Activated CD4-positive, CD25-positive, alpha-beta regulatory T cell (primary cell): ENCODE data around the gene ALOXE3.

Source experiments
- DNase-seq, 4 experiments: peaks; one replicate each; lab custom pipeline; 2025; lab: John Stamatoyannopoulos, UW

ALOXE3 gene

GRCh38 chr17:8153957-8154607, 35.8 kb upstream of the ALOXE3 start:
- DNase-seq, result peak; percentile 64 to 75 (median 68)

- no peak for DNase-seq
Observed at GRCh38 chr17:8153525-8153956, 35.2 kb upstream of the ALOXE3 start.

- no peak for DNase-seq
Observed at GRCh38 chr17:8153031-8153451, 34.7 kb upstream of the ALOXE3 start.

DNA sequence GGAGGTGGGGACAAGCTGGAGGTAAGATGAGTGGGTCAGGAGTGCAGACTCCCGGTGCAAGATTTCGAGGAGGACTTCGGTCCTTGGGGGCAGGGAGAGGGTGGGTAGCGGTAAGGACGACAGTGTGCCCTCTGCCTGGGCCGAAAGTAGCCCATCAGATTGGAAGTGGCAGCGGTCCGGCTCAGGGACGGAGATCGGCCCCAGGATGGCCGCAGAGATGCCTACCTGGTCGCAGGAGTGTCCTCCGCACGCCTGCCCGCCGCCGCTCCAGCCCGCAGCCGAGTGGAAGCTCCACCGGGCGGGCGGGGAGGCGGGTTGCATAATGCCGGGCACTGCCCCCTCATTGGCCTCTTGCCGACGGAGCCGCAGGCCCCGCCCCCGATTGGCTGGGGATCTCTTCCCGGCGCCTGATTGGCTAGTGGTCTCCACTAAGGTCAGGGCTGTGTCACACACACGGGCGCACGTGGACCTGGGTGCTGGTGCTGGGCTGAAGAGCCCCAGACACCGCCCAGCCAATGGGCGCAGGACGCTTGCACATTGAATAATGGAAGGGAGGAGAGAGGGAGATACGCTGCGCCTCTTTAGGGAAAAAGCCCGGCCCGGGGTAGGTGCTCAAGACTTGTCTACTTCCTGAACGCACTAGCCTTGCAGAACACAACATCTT, 33.9 kb upstream of the ALOXE3 start, which contains the start of gene PER1:
TSS of gene PER1 (minus strand) at position 293 of the 664 bp plus-strand sequence. CDS start 1,698 bp downstream, outside the sequence.
- peak; percentile 39 to 76 (median 60) for DNase-seq

GRCh38 chr17:8151641-8152111, 33.4 kb upstream of the ALOXE3 start:
- DNase-seq, result no peak

DNA sequence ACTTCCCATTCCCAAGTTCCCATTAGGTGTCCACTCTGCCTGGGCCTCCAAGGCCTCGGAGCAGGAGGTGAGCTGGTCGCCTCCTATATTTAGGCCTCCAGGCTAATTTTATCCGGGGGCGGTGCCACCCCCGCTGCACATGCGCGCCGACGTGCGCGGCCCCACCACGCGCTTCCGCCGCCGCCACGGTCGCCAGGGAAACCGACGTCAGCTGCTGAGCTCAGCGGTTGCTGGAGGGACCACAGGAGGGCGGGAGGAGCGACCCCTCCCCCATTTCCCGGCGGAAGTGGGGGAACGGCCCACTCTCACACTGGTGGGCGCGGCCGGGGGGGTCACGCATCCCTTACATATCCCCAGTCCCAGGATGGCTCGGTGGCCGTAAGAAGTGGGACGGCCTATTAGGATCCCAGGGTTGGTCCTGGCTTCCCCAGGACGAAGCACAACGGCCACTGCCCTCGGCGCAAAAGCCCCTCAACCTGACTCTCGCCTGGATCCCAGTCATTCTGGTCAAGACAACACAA, 32.9 kb upstream of the ALOXE3 start:
- peak; percentile 71 to 83 (median 78) for DNase-seq

- DNase-seq, result no peak
Observed at GRCh38 chr17:8150194-8151119, 32.1 kb upstream of the ALOXE3 start.

GRCh38 chr17:8149419-8150193, 31.3 kb upstream of the ALOXE3 start:
- DNase-seq, result no peak

DNA sequence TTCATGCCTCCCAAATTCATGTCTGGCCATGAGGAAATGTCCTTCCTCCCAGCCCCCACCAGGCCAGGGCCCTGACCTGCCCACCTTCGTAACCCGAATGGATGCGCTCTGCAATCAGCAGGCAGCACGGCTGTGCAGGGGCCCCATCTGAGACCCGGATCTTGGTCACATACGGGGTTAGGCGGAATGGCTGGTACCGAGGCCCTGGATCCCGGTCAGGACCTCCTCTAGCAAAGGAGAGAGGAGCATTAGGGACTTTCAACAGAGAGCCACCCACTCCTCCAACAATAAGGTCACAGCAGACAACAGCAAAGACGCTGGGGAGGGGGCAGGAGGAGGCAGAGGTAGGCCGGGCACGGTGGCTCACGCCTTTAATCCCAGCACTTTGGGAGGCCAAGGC, 30.2 kb upstream of the ALOXE3 start:
- DNase-seq, result no peak

- no peak for DNase-seq
Observed at GRCh38 chr17:8147805-8148404, 29.6 kb upstream of the ALOXE3 start.

DNA sequence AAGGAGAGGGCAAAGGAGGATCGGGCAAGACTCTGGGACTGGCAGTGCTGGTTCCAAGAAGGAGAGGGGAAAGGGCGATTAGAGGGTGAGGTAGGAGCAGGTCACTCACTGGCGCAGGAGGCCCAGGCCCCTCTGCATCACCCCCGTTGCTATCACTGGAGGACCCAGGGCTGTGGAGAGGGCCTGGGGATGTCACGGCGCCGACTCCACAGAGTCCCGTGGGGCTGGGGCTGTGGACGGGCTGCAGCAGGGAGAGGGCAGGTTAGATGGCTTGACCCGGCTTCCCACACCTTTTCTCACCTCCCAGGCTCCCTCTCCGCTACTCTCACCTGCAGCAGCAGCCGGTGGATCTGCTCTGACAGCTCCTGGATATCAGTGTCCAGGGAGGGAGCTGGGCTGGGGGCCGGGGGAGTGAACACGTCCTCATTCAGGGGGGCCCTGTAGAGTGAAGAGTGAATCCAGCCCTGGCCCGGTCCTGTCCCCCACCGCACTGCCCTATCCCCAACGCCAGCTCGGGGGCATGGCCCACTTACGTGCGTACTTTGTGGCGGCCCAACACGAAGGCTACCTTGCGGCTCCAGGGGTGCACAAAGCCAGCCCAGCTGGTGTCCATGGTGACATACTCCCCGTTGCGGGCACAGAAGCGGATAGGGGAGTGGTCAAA, 29.0 kb upstream of the ALOXE3 start:
- DNase-seq, result no peak

DNA sequence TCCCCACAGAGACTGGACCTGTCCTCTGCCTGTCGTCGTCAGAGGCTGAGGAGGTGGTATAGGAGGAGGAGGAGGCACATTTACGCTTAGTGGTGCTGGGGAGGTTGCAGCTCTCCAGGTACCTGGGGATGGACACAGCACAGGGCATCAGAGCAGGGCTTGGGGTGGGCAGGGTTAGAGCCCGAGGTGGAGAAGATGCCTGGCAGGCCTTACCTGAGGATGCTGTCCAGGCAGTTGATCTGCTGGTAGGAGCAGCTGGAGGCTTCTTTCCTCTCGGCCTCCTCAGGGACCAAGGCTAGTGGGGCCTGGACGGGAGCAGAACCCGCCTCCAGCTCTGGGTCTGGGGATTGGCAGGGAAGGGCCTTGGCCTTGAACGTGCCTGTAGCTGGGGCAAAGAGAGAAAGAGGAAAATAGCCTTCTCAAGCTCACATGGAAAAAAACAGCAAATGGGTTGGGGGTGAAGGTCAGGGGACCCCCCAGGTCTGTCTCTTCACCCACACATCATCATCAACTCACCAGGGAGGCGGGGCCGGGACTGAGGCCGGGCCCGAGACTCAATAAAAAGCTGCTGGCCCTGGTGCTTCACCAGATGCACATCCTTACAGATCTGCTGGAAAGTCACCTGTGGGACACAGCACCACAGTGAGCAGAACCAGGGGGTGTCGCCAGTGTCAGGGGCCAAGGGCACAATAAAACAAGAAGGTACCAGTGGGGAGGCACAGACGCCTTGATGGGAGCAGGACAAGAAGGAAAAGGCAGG, 28.2 kb upstream of the ALOXE3 start:
- no peak for DNase-seq

- DNase-seq, result no peak
Observed at GRCh38 chr17:8145811-8146210, 27.5 kb upstream of the ALOXE3 start.

- DNase-seq, result no peak
Observed at GRCh38 chr17:8144401-8145231, 26.3 kb upstream of the ALOXE3 start.

GRCh38 chr17:8143581-8144400, 25.5 kb upstream of the ALOXE3 start:
- no peak for DNase-seq

DNA sequence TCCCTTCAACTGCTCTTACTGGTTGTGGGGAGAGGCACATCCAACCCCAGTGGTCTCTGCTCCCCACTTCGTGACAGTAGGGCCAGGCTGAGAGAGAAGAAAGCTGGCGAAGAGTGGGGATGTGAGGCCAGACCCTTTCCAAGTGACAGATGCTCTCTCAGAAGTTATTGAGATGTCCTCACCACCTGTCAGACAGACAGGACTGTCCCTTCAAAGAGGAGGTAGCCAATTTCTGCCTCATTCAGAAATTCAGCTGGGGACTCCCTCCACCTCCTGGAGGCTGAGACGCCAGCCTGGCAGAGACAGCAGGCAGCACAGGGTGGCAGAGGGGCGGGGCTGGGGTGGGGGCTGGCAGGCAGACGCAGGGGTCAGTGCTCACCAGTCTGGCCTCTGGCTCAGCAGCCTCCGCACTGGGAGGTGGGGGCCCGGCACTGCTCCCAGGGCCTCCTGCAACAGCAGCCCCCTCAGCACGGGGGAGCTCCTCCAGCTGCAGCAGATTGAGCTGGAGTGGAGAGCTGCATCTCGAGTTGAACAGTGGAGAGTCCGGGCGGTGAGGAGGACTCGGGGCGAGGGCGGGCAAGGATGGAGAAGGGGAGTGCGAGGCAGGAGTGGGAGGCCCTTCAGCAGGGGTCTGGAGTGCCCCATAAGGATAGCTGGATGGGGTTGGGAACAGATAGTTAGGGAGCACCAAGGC, 24.7 kb upstream of the ALOXE3 start:
- DNase-seq, result no peak
